Upper lobe of left lung (tissue), 4 donors: ENCODE results near the gene PRKCE.

Experiments used
- CTCF ChIP-seq, 6 experiments: fragments of 450-650 bp in 4 of 6; fragments of 200-600 bp in 2 of 6; sonication (generic) in 2 of 6; IDR thresholded peaks; one replicate each; pipeline ENCODE4 v1.5.1; 2016 to 2019; ENCODE audit warnings: antibody characterized with exemption in 6 of 6
- EP300 ChIP-seq, 4 donors: sonication (generic); formaldehyde crosslinking; IDR thresholded peaks; one replicate each; pipeline ENCODE4 v1.5.1; 2017; ENCODE audit warnings: antibody characterized with exemption in 4 of 4, control low read depth in 2 of 4
- POLR2A ChIP-seq, 4 donors: fragments of 450-650 bp; IDR thresholded peaks; one replicate each; pipeline ENCODE4 v1.5.1; 2016 to 2017; ENCODE audit warnings: antibody characterized with exemption in 4 of 4, mild to moderate bottlenecking in 2 of 4
- POLR2AphosphoS5 ChIP-seq, 2 donors: sonication (generic); formaldehyde crosslinking; IDR thresholded peaks; one replicate each; pipeline ENCODE4 v1.5.1; 2017; ENCODE audit warnings: antibody characterized with exemption in 2 of 2

GRCh38 chr2:45685260-45685659, 33.8 kb downstream of the PRKCE start:
- no peak for TF ChIP-seq POLR2A (IDR thresholded peaks at IDR 0.05)
- no peak for TF ChIP-seq CTCF (IDR thresholded peaks at IDR 0.05)
- TF ChIP-seq POLR2AphosphoS5 (IDR thresholded peaks at IDR 0.05): no peak
- no peak for TF ChIP-seq EP300 (IDR thresholded peaks at IDR 0.05)
